Caco-2 (cell line): ENCODE data around the gene GPRASP3. TPM values are rescaled to one million over a fixed set of nuclear protein-coding genes. Genes with fewer than 3 reads are reported as not detected.
"Not testable (repeated sequence)": the region's sequence is repeated elsewhere in the genome, so short reads cannot be mapped to it uniquely, and the experiment has no call there.

ENCODE experiments used
- BruUV-seq: library from RNA; stranded (reverse); fragments of 400-500 nt; replicated peaks from 2 replicates; lab custom pipeline; 2021; lab: Mats Ljungman, UMichigan
- CTCF ChIA-PET: fragments of 300-600 bp; sonication (Branson Sonifier 250); formaldehyde crosslinking; loops from one replicate; lab custom pipeline; 2022; ENCODE audit warnings: antibody characterized with exemption; lab: Charles Lee
- POLR2A ChIA-PET: fragments of 300-600 bp; sonication (Branson Sonifier 250); formaldehyde crosslinking; loops from one replicate; lab custom pipeline; 2022; ENCODE audit warnings: antibody characterized with exemption; lab: Charles Lee
- DNase-seq, 2 experiments: peaks; one replicate each; pipeline versions ENCODE4 v3.0.0 to v3.0.0-alpha.2; 2020 to 2022
- H3K27me3 ChIP-seq: replicated peaks from 2 replicates; pipeline ENCODE4 v1.6.0; 2011; ENCODE audit warnings: low read length; ENCODE audit not compliant: control insufficient read depth, insufficient read depth
- H3K36me3 ChIP-seq: 2 replicates; pipeline ENCODE4 v1.5.1; 2011; ENCODE audit warnings: low read length; ENCODE audit not compliant: control insufficient read depth, insufficient read depth
- H3K4me1 ChIP-seq: fragments of 250-450 bp; sonication (Bioruptor Pico); 2 replicates; pipeline ENCODE4 v1.5.1; 2020; ENCODE audit warnings: mild to moderate bottlenecking
- H3K4me3 ChIP-seq: 2 replicates; pipeline ENCODE4 v1.5.1; 2011; ENCODE audit warnings: low read depth, mild to moderate bottlenecking, control low read depth, low read length
- H3K9me3 ChIP-seq: fragments of 250-450 bp; sonication (Bioruptor Pico); 2 replicates; pipeline ENCODE4 v1.5.1; 2020; ENCODE audit warnings: mild to moderate bottlenecking, moderate library complexity
- H3K27ac Mint-ChIP-seq: one replicate; pipeline ENCODE4 v1.8.0; 2022; ENCODE audit warnings: mixed read lengths; ENCODE audit not compliant: unreplicated experiment
- H3K27me3 Mint-ChIP-seq: one replicate; pipeline ENCODE4 v1.8.0; 2022; ENCODE audit warnings: mixed read lengths; ENCODE audit not compliant: insufficient read depth, unreplicated experiment
- H3K36me3 Mint-ChIP-seq: one replicate; pipeline ENCODE4 v1.8.0; 2022; ENCODE audit warnings: mild to moderate bottlenecking, mixed read lengths; ENCODE audit not compliant: insufficient read depth, unreplicated experiment
- H3K4me1 Mint-ChIP-seq: one replicate; pipeline ENCODE4 v1.8.0; 2022; ENCODE audit warnings: low read depth, mixed read lengths; ENCODE audit not compliant: unreplicated experiment
- H3K4me3 Mint-ChIP-seq: one replicate; pipeline ENCODE4 v1.8.0; 2022; ENCODE audit warnings: mild to moderate bottlenecking, moderate library complexity, mixed read lengths; ENCODE audit not compliant: unreplicated experiment
- H3K9me3 Mint-ChIP-seq: one replicate; pipeline ENCODE4 v1.8.0; 2022; ENCODE audit warnings: mixed read lengths; ENCODE audit not compliant: unreplicated experiment
- CTCF ChIP-seq, 2 experiments: fragments of 200-600 bp in 1 of 2; IDR thresholded peaks; 1 replicate in 1 of 2; 2 replicates in 1 of 2; pipeline versions ENCODE4 v1.5.1 to v1.8.0; 2011 to 2022; ENCODE audit warnings: antibody characterized with exemption in 1 of 2, control low read depth in 1 of 2, inconsistent platforms in 1 of 2, low read depth in 1 of 2, low read length in 1 of 2, mild to moderate bottlenecking in 1 of 2, moderate library complexity in 1 of 2; ENCODE audit not compliant: insufficient read depth in 1 of 2, severe bottlenecking in 1 of 2, unreplicated experiment in 1 of 2
- intact Hi-C: fragments of 100-400 bp; cut with micrococcal nuclease; formaldehyde crosslinking; loops from one replicate; pipeline ENCODE4 v1.10.0; 2022; ENCODE audit not compliant: unreplicated experiment
- total RNA-seq: library from RNA; stranded (reverse); gene quantifications from 2 replicates; pipeline ENCODE4 v1.2.3, GENCODE V29; 2022

The GPRASP3 gene
- total RNA-seq, 1 experiment from 2014 or later, result 2.6 TPM

- no peak overlapping the region for H3K4me3 Mint-ChIP-seq
- TF ChIP-seq CTCF (IDR thresholded peaks at IDR 0.05; ENCODE audit: insufficient read depth in 1 of 2, low read depth in 1 of 2, low read length in 1 of 2, severe bottlenecking in 1 of 2, unreplicated experiment in 1 of 2), result no peak
- Histone ChIP-seq H3K27me3 (no peaks in the 10 kb centered on the region), H3K9me3 (no peaks in the 10 kb centered on the region), H3K4me1 (no peaks in the 10 kb centered on the region), H3K4me3 (no peak overlapping the region), H3K36me3 (no peaks in the 10 kb centered on the region)
- no peak overlapping the region for H3K27ac Mint-ChIP-seq
- intact Hi-C loops, result no loop called here
- DNase-seq, result no peak
- H3K27me3 Mint-ChIP-seq, result no peaks in the 10 kb centered on the region
- H3K9me3 Mint-ChIP-seq, result no peaks in the 10 kb centered on the region
- CTCF ChIA-PET, result interaction anchor here (0.6 kb wide), 1 partner anchor 58 kb away, joined by 3 read pairs; no protein-coding TSS in a partner anchor
- POLR2A ChIA-PET, result no interaction called here
- no peaks in the 10 kb centered on the region for H3K4me1 Mint-ChIP-seq
- H3K36me3 Mint-ChIP-seq, result peaks cover 6% of the 10 kb centered on the region
- no TSS peak for BruUV-seq
Observed at GRCh38 chrX:102715967-102716366, 4.6 kb upstream of the GPRASP3 start.

GRCh38 chrX:102721169-102721506, 595 bp downstream of the GPRASP3 start:
- H3K27me3 ChIP-seq, H3K4me1 ChIP-seq, H3K27me3 Mint-ChIP-seq, H3K4me1 Mint-ChIP-seq, H3K27ac Mint-ChIP-seq, H3K36me3 Mint-ChIP-seq, H3K9me3 ChIP-seq, POLR2A ChIA-PET, DNase-seq, H3K9me3 Mint-ChIP-seq, H3K36me3 ChIP-seq, CTCF ChIA-PET: not testable (repeated sequence)
- H3K4me3 Mint-ChIP-seq, result peak overlapping the region; percentile 79
- TSS peak; percentile 22 for BruUV-seq
- intact Hi-C loops, result loop anchor here (10.0 kb wide), 1 partner anchor 144 kb away; no protein-coding TSS in a partner anchor
- H3K4me3 ChIP-seq, result peak overlapping the region; percentile 43

- H3K4me1 ChIP-seq, result no peaks in the 10 kb centered on the region
- no peak overlapping the region for H3K27ac Mint-ChIP-seq
- no peaks in the 10 kb centered on the region for H3K9me3 Mint-ChIP-seq
- no peaks in the 10 kb centered on the region for H3K27me3 Mint-ChIP-seq
- H3K4me1 Mint-ChIP-seq, result peaks cover 6% of the 10 kb centered on the region
- no peaks in the 10 kb centered on the region for H3K27me3 ChIP-seq
- ChIA-PET CTCF (no interaction called here), POLR2A (no interaction called here)
- BruUV-seq, result no TSS peak
- no peaks in the 10 kb centered on the region for H3K36me3 ChIP-seq
- TF ChIP-seq CTCF (IDR thresholded peaks at IDR 0.05; ENCODE audit: insufficient read depth in 1 of 2, low read depth in 1 of 2, low read length in 1 of 2, severe bottlenecking in 1 of 2, unreplicated experiment in 1 of 2), result no peak
- no peaks in the 10 kb centered on the region for H3K9me3 ChIP-seq
- peaks cover 6% of the 10 kb centered on the region for H3K36me3 Mint-ChIP-seq
- no peak overlapping the region for H3K4me3 Mint-ChIP-seq
- intact Hi-C loops, result loop anchor here (10.0 kb wide), 1 partner anchor 141 kb away; no protein-coding TSS in a partner anchor
- DNase-seq, result no peak
- H3K4me3 ChIP-seq, result no peak overlapping the region
Observed at GRCh38 chrX:102723456-102723855, 2.9 kb downstream of the GPRASP3 start.

- Histone ChIP-seq H3K4me3 (no peak overlapping the region), H3K36me3 (no peaks in the 10 kb centered on the region), H3K27me3 (no peaks in the 10 kb centered on the region), H3K4me1 (no peaks in the 10 kb centered on the region), H3K9me3 (no peaks in the 10 kb centered on the region)
- ChIA-PET POLR2A (no interaction called here), CTCF (no interaction called here)
- intact Hi-C loops, result loop anchor here (10.0 kb wide), 1 partner anchor 137 kb away; no protein-coding TSS in a partner anchor
- DNase-seq, result no peak
- H3K27ac Mint-ChIP-seq, result no peak overlapping the region
- H3K4me1 Mint-ChIP-seq, result peaks cover 6% of the 10 kb centered on the region
- no peaks in the 10 kb centered on the region for H3K9me3 Mint-ChIP-seq
- no peaks in the 10 kb centered on the region for H3K27me3 Mint-ChIP-seq
- no peaks in the 10 kb centered on the region for H3K36me3 Mint-ChIP-seq
- BruUV-seq, result no TSS peak
- no peak overlapping the region for H3K4me3 Mint-ChIP-seq
- no peak for TF ChIP-seq CTCF (IDR thresholded peaks at IDR 0.05; ENCODE audit: insufficient read depth in 1 of 2, low read depth in 1 of 2, low read length in 1 of 2, severe bottlenecking in 1 of 2, unreplicated experiment in 1 of 2)
Observed at GRCh38 chrX:102727761-102728160, 7.2 kb downstream of the GPRASP3 start.
